K562 (cell line): ENCODE results near the gene DMAC2. TPM values are rescaled to one million over a fixed set of nuclear protein-coding genes. Genes with fewer than 3 reads are reported as not detected.
"Not testable (repeated sequence)": the region's sequence is repeated elsewhere in the genome, so short reads cannot be mapped to it uniquely, and the experiment has no call there.

Experiments used
- ATAC-seq: fragments of 200-7000 bp; cut with Tn5 transposase; 3 replicates; pipeline ENCODE4 v1.9.1; 2020; ENCODE audit warnings: moderate library complexity
- BruUV-seq: library from RNA; stranded (reverse); fragments of 400-500 nt; replicated peaks from 2 replicates; lab custom pipeline; 2021; lab: Mats Ljungman, UMichigan
- CTCF ChIA-PET: fragments of 300-600 bp; formaldehyde crosslinking; extraction: SDS; loops from one replicate; lab custom pipeline; 2021; ENCODE audit warnings: low intra/inter-chr PET ratio; lab: Yijun Ruan, JAX
- POLR2A ChIA-PET: fragments of 300-600, 350-650 bp; sonication (Branson Sonifier 250); formaldehyde crosslinking; extraction: SDS; loops from one replicate; lab custom pipeline; 2021; ENCODE audit warnings: antibody characterized with exemption, inconsistent platforms; lab: Yijun Ruan, JAX
- DNase-seq, 4 experiments: peaks; one replicate each; pipeline versions ENCODE4 v3.0.0 to v3.0.0-alpha.2; 2011 to 2018; ENCODE audit warnings: low spot score in 3 of 4, mixed read lengths in 3 of 4; ENCODE audit errors: extremely low read depth in 1 of 4
- FAIRE-seq: peaks from 2 replicates; lab custom pipeline; 2011; peaks lifted over from hg19 to GRCh38; lab: Jason Lieb, UNC
- H2AFZ ChIP-seq: 2 replicates; pipeline ENCODE4 v1.6.0; 2011; ENCODE audit warnings: low read depth, low read length, control low read depth, inconsistent platforms
- H3K27ac ChIP-seq: fragments of 200-600 bp; 3 replicates; pipeline ENCODE4 v1.8.0; 2011; ENCODE audit warnings: low read depth, mild to moderate bottlenecking, control low read depth, inconsistent platforms, low read length, moderate library complexity, mixed read lengths; ENCODE audit errors: extremely low read depth
- H3K27me3 ChIP-seq, 2 experiments: fragments of 300-600 bp in 1 of 2; 2 replicates in 1 of 2; 3 replicates in 1 of 2; pipeline versions ENCODE4 v1.6.0 to v1.8.0; 2011; ENCODE audit warnings: inconsistent platforms in 2 of 2, low read length in 2 of 2, mild to moderate bottlenecking in 1 of 2, mixed read lengths in 1 of 2, moderate library complexity in 1 of 2; ENCODE audit not compliant: control insufficient read depth in 2 of 2, insufficient read depth in 2 of 2
- H3K36me3 ChIP-seq: fragments of 300-600 bp; 3 replicates; pipeline ENCODE4 v1.8.0; 2011; ENCODE audit warnings: mild to moderate bottlenecking, low read length, inconsistent platforms; ENCODE audit not compliant: control insufficient read depth, insufficient read depth
- H3K4me1 ChIP-seq, 2 experiments: fragments of 200-600 bp in 1 of 2; replicated peaks in 1 of 2; 2 replicates in 1 of 2; 3 replicates in 1 of 2; pipeline versions ENCODE4 v1.5.1 to v1.8.0; 2011; ENCODE audit warnings: inconsistent platforms in 2 of 2, low read length in 2 of 2, mild to moderate bottlenecking in 1 of 2, mixed read lengths in 1 of 2, moderate library complexity in 1 of 2; ENCODE audit not compliant: control insufficient read depth in 2 of 2, insufficient read depth in 2 of 2
- H3K4me2 ChIP-seq: 2 replicates; pipeline ENCODE4 v1.6.1; 2011; ENCODE audit warnings: low read length, control low read depth, inconsistent platforms, mixed read lengths; ENCODE audit not compliant: insufficient read depth
- H3K4me3 ChIP-seq: fragments of 200-600 bp; sonication (generic), shearing (Covaris generic); 2 replicates; pipeline ENCODE4 v1.5.1; 2016; ENCODE audit warnings: control low read depth, inconsistent platforms
- H3K79me2 ChIP-seq: fragments of 200-600 bp; 3 replicates; pipeline ENCODE4 v1.8.0; 2011; ENCODE audit warnings: low read length, inconsistent platforms; ENCODE audit not compliant: control insufficient read depth, insufficient read depth
- H3K9ac ChIP-seq, 2 experiments: 2 replicates each; pipeline versions ENCODE4 v1.6.0 to v1.6.1; 2011; ENCODE audit warnings: low read depth in 2 of 2, low read length in 2 of 2, control low read depth in 1 of 2, inconsistent platforms in 1 of 2, mild to moderate bottlenecking in 1 of 2, mixed read lengths in 1 of 2; ENCODE audit not compliant: insufficient read depth in 1 of 2
- H3K9me1 ChIP-seq: one replicate; pipeline ENCODE4 v1.6.0; 2011; ENCODE audit warnings: inconsistent platforms, mild to moderate bottlenecking, low read length, moderate library complexity; ENCODE audit not compliant: control insufficient read depth, insufficient read depth
- H3K9me3 ChIP-seq: replicated peaks from 2 replicates; pipeline ENCODE4 v1.5.1; 2011; ENCODE audit warnings: low read depth, low read length, inconsistent platforms; ENCODE audit not compliant: control insufficient read depth, insufficient read depth
- H4K20me1 ChIP-seq: replicated peaks from 2 replicates; pipeline ENCODE4 v1.6.1; 2011; ENCODE audit warnings: low read length, inconsistent platforms, mixed read lengths; ENCODE audit not compliant: control insufficient read depth, insufficient read depth
- AFF1 ChIP-seq, 2 experiments: fragments of 450-650 bp; IDR thresholded peaks; 2 replicates each; pipeline ENCODE4 v1.6.1; 2018; ENCODE audit warnings: mild to moderate bottlenecking in 2 of 2, low read depth in 1 of 2; ENCODE audit not compliant: partially characterized antibody in 2 of 2
- CBX3 ChIP-seq, 2 experiments: IDR thresholded peaks; 1 replicate in 1 of 2; 2 replicates in 1 of 2; pipeline ENCODE4 v1.6.1; 2012; ENCODE audit warnings: inconsistent platforms in 2 of 2, low read length in 2 of 2, borderline replicate concordance in 1 of 2, control low read depth in 1 of 2
- CEBPB ChIP-seq: fragments of 450-650 bp; IDR thresholded peaks from 2 replicates; pipeline ENCODE4 v1.6.1; 2016; ENCODE audit warnings: missing genetic modification characterization, missing compliant biosample characterization
- RAD21 ChIP-seq, 2 experiments: fragments of 250-450 bp in 1 of 2; fragments of 450-650 bp in 1 of 2; sonication (Bioruptor Pico) in 1 of 2; formaldehyde crosslinking in 1 of 2; IDR thresholded peaks in 1 of 2; conservative IDR thresholded peaks in 1 of 2; 2 replicates each; pipeline versions ENCODE4 v1.4.0 to v1.8.0; 2020 to 2022; ENCODE audit warnings: mild to moderate bottlenecking in 2 of 2, moderate library complexity in 1 of 2
- STAT5A ChIP-seq: IDR thresholded peaks from 2 replicates; pipeline ENCODE4 v1.6.1; 2012; ENCODE audit warnings: low read length, inconsistent platforms, borderline replicate concordance
- TRIM28 ChIP-seq: fragments of 450-650 bp; IDR thresholded peaks from 2 replicates; pipeline ENCODE4 v1.6.1; 2017
- WGBS: fragments of 100-300 bp; shearing (Covaris generic); methylation state at CpG from one replicate; pipeline ENCODE4 v1.1.6; 2016; ENCODE audit warnings: low coverage, mixed read lengths; ENCODE audit not compliant: insufficient coverage; ENCODE audit errors: missing lambda C conversion rate; 5-methylcytosine and 5-hydroxymethylcytosine counted together
- in situ Hi-C: fragments of 300-500 bp; cut with MboI; formaldehyde crosslinking; loops from 4 replicates; pipeline ENCODE4 v1.15.0; 2018; ENCODE audit warnings: inconsistent platforms, mixed read lengths
- intact Hi-C: fragments of 100-400 bp; cut with micrococcal nuclease; formaldehyde crosslinking; loops from 2 replicates; pipeline ENCODE4 v1.14.2; 2022
- polyA plus RNA-seq, 8 experiments: library from polyadenylated mRNA; depleted of rRNA in 4 of 8; stranded (reverse) in 5 of 8; unstranded in 3 of 8; fragments of >200 nt; fragmentation: Nextera tagmentation in 2 of 8; fragmentation: Illumina TruSeq in 1 of 8; extraction: Ambion mirVana in 2 of 8; extraction: Trizol in 1 of 8; gene quantifications; 2 replicates each; pipeline versions ENCODE4 v1.2.1 to v1.2.3, GENCODE V29; 2011 to 2014; ENCODE audit warnings: inconsistent platforms in 1 of 8, missing spikeins in 1 of 8
- total RNA-seq, 7 experiments: library from RNA; depleted of rRNA in 6 of 7; stranded (reverse); fragments of >200 nt in 6 of 7; fragmentation: Illumina TruSeq in 2 of 7; extraction: Trizol in 2 of 7; gene quantifications; 2 replicates each; pipeline versions ENCODE4 v1.2.1 to v1.2.3, GENCODE V29; 2011 to 2021; ENCODE audit warnings: low replicate concordance in 1 of 7
- TF ChIP-seq, protein P1 (sequence below): sonication (generic); formaldehyde crosslinking; IDR thresholded peaks from 2 replicates; pipeline ENCODE4 v1.8.0; 2022; ENCODE audit warnings: missing genetic modification reagents, mild to moderate bottlenecking, borderline replicate concordance

Gene DMAC2
- total and polyA plus RNA-seq, 9 of the 15 experiments (the other 6 are each of a cell fraction or from before 2014, with no cell fraction given): 12.9 to 61.2 (median 43.1) TPM

DNA sequence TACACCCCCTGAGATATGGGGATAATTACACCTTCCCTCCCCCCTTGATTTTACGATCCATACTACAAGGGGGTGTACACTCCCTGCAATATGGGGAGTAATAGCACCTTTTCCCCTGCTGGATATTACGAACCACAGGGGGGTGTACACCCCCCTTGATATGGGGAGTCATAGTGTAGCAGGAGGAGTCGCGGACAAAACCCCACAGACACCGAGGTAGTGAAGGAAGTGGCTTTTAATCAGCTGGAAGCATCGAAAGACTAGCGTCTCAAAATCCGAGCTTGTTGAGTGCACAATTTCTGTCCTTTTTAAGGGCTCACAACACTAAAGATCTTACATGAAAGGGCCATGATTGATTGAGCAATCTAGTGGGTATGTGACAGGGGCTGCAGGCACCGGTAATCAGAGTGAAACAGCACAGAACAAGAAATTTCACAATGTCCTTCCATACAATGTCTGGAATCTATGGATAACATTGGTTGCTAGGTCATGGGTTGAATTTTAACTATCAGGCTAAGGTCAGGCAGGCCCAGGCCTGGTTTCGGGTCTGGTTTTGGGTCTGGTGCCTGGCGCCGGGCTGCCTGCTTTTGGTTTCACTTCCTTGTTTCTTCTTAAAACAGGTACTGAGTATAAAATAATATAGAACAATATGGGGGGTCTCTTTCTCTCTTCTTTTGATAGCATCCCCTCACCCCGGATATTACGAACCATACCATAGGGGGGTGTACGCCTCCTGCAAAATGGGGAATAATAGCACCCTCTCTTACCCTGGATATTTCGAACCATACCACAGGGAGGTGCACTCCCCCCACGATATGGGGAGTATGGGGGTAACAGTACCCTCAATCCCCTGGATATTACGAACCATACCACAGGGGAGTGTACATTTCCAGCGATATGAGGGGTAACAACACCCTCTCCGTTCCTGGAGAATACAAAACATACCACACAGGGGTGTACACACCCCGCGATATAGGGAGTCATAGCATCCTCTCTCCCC is 23.8 kb upstream of the DMAC2 start:
- H3K9me3 ChIP-seq, H3K4me2 ChIP-seq: not testable (repeated sequence)
- TF ChIP-seq RAD21 (CRISPR knock-in tag; conservative IDR thresholded peaks at IDR 0.05 in 1 of 2, IDR thresholded peaks at IDR 0.05 in 1 of 2): 0 out of 4 replicates have a peak, but pooled peaks of 1 of the 2 experiments have one; percentile 5
- peak; percentile 54 for TF ChIP-seq CEBPB (tag)
- TF ChIP-seq, all 486 proteins: peak for 2; not testable (repeated sequence) for 484
- H3K9ac ChIP-seq, DNase-seq, BruUV-seq, CTCF ChIA-PET, H3K27me3 ChIP-seq, H3K36me3 ChIP-seq, H3K27ac ChIP-seq, ATAC-seq, H2AFZ ChIP-seq, H3K79me2 ChIP-seq, POLR2A ChIA-PET, intact Hi-C loops, H3K9me1 ChIP-seq, in situ Hi-C loops, H4K20me1 ChIP-seq, FAIRE-seq, H3K4me3 ChIP-seq, H3K4me1 ChIP-seq: not testable (repeated sequence)
- WGBS: 6% methylated on average over 22 of the region's 22 CpGs

DNA sequence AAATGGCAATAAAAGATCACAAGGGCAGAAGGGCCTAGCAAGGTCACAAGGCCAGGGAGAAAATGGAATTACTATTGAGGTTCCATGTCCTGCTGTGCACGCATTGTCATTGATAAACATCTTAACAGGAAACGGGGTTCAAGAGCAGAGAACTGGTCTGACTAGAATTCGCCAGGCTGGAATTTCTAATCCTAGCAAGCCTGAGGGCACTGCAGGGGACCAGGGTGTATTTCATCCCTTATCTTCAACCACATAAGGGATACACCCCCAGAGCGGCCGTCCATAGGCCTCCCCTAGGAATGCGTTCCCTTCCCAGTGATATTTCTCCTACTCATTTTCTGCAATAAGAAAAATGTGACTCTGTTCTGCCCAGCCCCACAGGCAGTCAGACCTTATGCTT is 22.8 kb upstream of the DMAC2 start:
- Histone ChIP-seq H3K9ac (no peak overlapping the region), H3K27me3 (peaks cover 0 to 4% of the 10 kb centered on the region in 2 experiments; a peak in 2 of 5 replicates), H4K20me1 (no peaks in the 10 kb centered on the region), H3K9me1 (no peaks in the 10 kb centered on the region), H3K4me3 (no peak overlapping the region), H3K27ac (no peak overlapping the region), H3K4me1 (no peaks in the 10 kb centered on the region), H3K79me2 (no peaks in the 10 kb centered on the region), H3K4me2 (no peak overlapping the region), H2AFZ (no peak overlapping the region), H3K9me3 (no peaks in the 10 kb centered on the region), H3K36me3 (no peaks in the 10 kb centered on the region)
- FAIRE-seq: no peak
- POLR2A ChIA-PET: no interaction called here
- 8% methylated on average over 6 of the region's 6 CpGs for WGBS
- DNase-seq: no peak
- in situ Hi-C loops: no loop called here
- intact Hi-C loops: no loop called here
- no peak for ATAC-seq
- CTCF ChIA-PET: no interaction called here
- no TSS peak for BruUV-seq
- TF ChIP-seq AFF1 (IDR thresholded peaks at IDR 0.05; ENCODE audit: low read depth in 1 of 2, partially characterized antibody in 2 of 2) (no peak), STAT5A (no peak), CBX3 (IDR thresholded peaks at IDR 0.05; ENCODE audit: borderline replicate concordance in 1 of 2, low read length in 2 of 2) (peak in 1 of 2 experiments; percentile 80; a peak in 1 of 3 replicates), TRIM28 (0 out of 2 replicates have a peak, but pooled peaks have one; percentile 52)
- TF ChIP-seq, protein P1, sequence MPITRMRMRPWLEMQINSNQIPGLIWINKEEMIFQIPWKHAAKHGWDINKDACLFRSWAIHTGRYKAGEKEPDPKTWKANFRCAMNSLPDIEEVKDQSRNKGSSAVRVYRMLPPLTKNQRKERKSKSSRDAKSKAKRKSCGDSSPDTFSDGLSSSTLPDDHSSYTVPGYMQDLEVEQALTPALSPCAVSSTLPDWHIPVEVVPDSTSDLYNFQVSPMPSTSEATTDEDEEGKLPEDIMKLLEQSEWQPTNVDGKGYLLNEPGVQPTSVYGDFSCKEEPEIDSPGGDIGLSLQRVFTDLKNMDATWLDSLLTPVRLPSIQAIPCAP (CRISPR knock-in tag): no peak
